ENCODE results near the gene GRM6. TPM values are rescaled to one million over a fixed set of nuclear protein-coding genes. Genes with fewer than 3 reads are reported as not detected.

The GRM6 gene
- polyA plus RNA-seq, 3 donors = not detected

DNA sequence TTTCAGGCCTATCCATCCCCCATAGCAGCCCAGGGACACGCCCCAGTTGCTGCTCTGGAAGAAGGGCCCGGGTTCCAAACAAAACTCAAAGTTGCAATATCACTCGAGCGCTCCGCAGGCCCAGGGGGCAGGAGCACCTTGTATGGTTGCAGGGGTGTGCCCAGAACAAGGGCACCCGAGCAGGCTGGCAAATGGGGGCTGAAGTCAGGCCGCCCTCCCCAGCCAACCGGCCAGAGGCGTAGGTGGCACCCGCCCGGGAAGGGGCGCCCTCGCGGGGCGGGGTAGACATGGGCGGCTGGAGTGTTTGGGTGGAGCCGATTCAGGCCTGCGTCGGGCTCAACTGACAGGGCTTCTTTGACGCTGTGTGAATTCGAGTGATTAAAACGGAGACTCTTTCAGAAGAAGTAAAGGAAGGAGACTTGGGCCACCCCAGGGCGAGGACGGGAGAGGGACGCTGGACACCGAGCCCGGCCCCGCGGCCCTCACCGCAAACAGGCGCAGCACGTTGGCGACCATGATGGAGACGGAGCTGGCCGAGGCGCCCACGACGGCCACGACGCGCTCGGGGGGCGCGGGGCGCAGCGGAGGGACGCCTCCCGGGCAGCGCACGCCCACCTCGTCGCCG is 1.1 kb downstream of the GRM6 start:
- no peak for DNase-seq
- Histone ChIP-seq H3K4me1 (ENCODE audit: control insufficient read depth in 1 of 2, insufficient read depth in 2 of 2, low read length in 2 of 2) (no peaks in the 10 kb centered on the region), H4K20me1 (ENCODE audit: insufficient read depth, low read length) (no peaks in the 10 kb centered on the region), H3K36me3 (replicated peaks in 1 of 2; ENCODE audit: control insufficient read depth in 1 of 2, insufficient read depth in 2 of 2, low read length in 2 of 2) (no peaks in the 10 kb centered on the region), H3K9me3 (replicated peaks in 1 of 2; ENCODE audit: control insufficient read depth in 1 of 2, insufficient read depth in 1 of 2, low read length in 2 of 2) (peaks cover 43 to 55% of the 10 kb centered on the region in 2 donors), H2AFZ (ENCODE audit: insufficient read depth, low read depth, low read length, poor library complexity, severe bottlenecking) (no peak overlapping the region), H3K27me3 (ENCODE audit: control insufficient read depth in 2 of 2, insufficient read depth in 2 of 2, low read length in 2 of 2) (peaks cover 0 to 35% of the 10 kb centered on the region in 2 donors), H3K4me3 (replicated peaks in 1 of 3; ENCODE audit: low read depth in 2 of 3, low read length in 3 of 3) (no peak overlapping the region), H3K9ac (ENCODE audit: insufficient read depth, low read length, poor library complexity, severe bottlenecking) (no peak overlapping the region), H3K4me2 (replicated peaks; ENCODE audit: extremely low read depth, low read length, poor library complexity, severe bottlenecking) (no peak overlapping the region), H3K79me2 (ENCODE audit: insufficient read depth, low read length) (no peaks in the 10 kb centered on the region), H3K27ac (ENCODE audit: low read depth in 1 of 2, low read length in 2 of 2) (no peak overlapping the region)
- WGBS (ENCODE audit: insufficient coverage) = 22% methylated on average over 52 of the region's 53 CpGs
- H3K4me1 Mint-ChIP-seq = no peaks in the 10 kb centered on the region
- peak overlapping the region in 1 of 2 donors; percentile 77 for H3K4me3 Mint-ChIP-seq
- H3K36me3 Mint-ChIP-seq = no peaks in the 10 kb centered on the region
- TF ChIP-seq, protein P1, sequence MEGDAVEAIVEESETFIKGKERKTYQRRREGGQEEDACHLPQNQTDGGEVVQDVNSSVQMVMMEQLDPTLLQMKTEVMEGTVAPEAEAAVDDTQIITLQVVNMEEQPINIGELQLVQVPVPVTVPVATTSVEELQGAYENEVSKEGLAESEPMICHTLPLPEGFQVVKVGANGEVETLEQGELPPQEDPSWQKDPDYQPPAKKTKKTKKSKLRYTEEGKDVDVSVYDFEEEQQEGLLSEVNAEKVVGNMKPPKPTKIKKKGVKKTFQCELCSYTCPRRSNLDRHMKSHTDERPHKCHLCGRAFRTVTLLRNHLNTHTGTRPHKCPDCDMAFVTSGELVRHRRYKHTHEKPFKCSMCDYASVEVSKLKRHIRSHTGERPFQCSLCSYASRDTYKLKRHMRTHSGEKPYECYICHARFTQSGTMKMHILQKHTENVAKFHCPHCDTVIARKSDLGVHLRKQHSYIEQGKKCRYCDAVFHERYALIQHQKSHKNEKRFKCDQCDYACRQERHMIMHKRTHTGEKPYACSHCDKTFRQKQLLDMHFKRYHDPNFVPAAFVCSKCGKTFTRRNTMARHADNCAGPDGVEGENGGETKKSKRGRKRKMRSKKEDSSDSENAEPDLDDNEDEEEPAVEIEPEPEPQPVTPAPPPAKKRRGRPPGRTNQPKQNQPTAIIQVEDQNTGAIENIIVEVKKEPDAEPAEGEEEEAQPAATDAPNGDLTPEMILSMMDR (IDR thresholded peaks at IDR 0.05) = no peak
- peaks cover 33 to 48% (median 38%) of the 10 kb centered on the region in 3 donors for H3K27me3 Mint-ChIP-seq (ENCODE audit: low read depth in 3 of 3)
- peaks cover 32 to 67% (median 50%) of the 10 kb centered on the region in 7 donors for H3K9me3 Mint-ChIP-seq
- H3K27ac Mint-ChIP-seq = no peak overlapping the region
- intact Hi-C loops (cut with micrococcal nuclease) = no loop called here

DNA sequence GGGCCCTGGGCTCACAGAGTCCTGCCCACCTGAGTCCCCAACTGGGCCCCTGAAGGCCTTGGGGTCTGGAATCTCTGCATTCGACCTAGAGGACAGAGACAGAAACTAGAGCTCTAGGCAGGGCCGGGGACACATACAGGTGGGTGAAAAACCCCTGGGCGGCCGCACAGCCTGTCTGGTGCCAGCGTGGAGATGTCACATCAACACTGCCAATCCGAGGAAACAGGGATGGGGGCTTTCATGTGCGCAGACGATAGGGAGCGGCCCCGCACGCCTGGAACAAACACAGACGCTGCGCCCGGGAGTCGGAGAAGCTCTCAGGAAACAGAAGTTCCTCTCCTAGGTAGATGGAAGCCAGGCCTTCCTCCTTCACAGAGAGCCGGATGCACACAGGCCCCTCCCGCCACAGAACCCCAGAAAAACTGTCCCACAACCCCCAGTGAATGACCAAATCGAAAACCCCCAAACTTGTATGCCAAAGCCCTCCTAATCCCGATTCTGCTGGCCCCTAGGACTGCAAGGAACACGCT is 1.8 kb downstream of the GRM6 start:
- Mint-ChIP-seq H3K36me3 (no peaks in the 10 kb centered on the region), H3K4me1 (no peaks in the 10 kb centered on the region), H3K9me3 (peaks cover 35 to 68% (median 51%) of the 10 kb centered on the region in 7 donors), H3K4me3 (peak overlapping the region in 1 of 2 donors; percentile 77), H3K27ac (no peak overlapping the region), H3K27me3 (ENCODE audit: low read depth in 3 of 3) (peaks cover 33 to 46% (median 40%) of the 10 kb centered on the region in 3 donors)
- Histone ChIP-seq H2AFZ (ENCODE audit: insufficient read depth, low read depth, low read length, poor library complexity, severe bottlenecking) (no peak overlapping the region), H3K4me2 (replicated peaks; ENCODE audit: extremely low read depth, low read length, poor library complexity, severe bottlenecking) (no peak overlapping the region), H3K27ac (ENCODE audit: low read depth in 1 of 2, low read length in 2 of 2) (no peak overlapping the region), H3K27me3 (ENCODE audit: control insufficient read depth in 2 of 2, insufficient read depth in 2 of 2, low read length in 2 of 2) (peaks cover 0 to 35% of the 10 kb centered on the region in 2 donors), H3K79me2 (ENCODE audit: insufficient read depth, low read length) (no peaks in the 10 kb centered on the region), H3K9ac (ENCODE audit: insufficient read depth, low read length, poor library complexity, severe bottlenecking) (no peak overlapping the region), H3K9me3 (replicated peaks in 1 of 2; ENCODE audit: control insufficient read depth in 1 of 2, insufficient read depth in 1 of 2, low read length in 2 of 2) (peaks cover 44 to 62% of the 10 kb centered on the region in 2 donors), H4K20me1 (ENCODE audit: insufficient read depth, low read length) (no peaks in the 10 kb centered on the region), H3K4me3 (replicated peaks in 1 of 3; ENCODE audit: low read depth in 2 of 3, low read length in 3 of 3) (no peak overlapping the region), H3K4me1 (ENCODE audit: control insufficient read depth in 1 of 2, insufficient read depth in 2 of 2, low read length in 2 of 2) (no peaks in the 10 kb centered on the region), H3K36me3 (replicated peaks in 1 of 2; ENCODE audit: control insufficient read depth in 1 of 2, insufficient read depth in 2 of 2, low read length in 2 of 2) (no peaks in the 10 kb centered on the region)
- no peak for DNase-seq
- 7% methylated on average over 17 of the region's 20 CpGs for WGBS (ENCODE audit: insufficient coverage)
- intact Hi-C loops (cut with micrococcal nuclease) = no loop called here
- TF ChIP-seq, protein P1 (IDR thresholded peaks at IDR 0.05) = no peak

Measured in CD14-positive monocyte (primary cell).